ENCODE results near the gene GJB3.
"Not testable (repeated sequence)": the region's sequence is repeated elsewhere in the genome, so short reads cannot be mapped to it uniquely, and the experiment has no call there.

The GJB3 gene

DNA sequence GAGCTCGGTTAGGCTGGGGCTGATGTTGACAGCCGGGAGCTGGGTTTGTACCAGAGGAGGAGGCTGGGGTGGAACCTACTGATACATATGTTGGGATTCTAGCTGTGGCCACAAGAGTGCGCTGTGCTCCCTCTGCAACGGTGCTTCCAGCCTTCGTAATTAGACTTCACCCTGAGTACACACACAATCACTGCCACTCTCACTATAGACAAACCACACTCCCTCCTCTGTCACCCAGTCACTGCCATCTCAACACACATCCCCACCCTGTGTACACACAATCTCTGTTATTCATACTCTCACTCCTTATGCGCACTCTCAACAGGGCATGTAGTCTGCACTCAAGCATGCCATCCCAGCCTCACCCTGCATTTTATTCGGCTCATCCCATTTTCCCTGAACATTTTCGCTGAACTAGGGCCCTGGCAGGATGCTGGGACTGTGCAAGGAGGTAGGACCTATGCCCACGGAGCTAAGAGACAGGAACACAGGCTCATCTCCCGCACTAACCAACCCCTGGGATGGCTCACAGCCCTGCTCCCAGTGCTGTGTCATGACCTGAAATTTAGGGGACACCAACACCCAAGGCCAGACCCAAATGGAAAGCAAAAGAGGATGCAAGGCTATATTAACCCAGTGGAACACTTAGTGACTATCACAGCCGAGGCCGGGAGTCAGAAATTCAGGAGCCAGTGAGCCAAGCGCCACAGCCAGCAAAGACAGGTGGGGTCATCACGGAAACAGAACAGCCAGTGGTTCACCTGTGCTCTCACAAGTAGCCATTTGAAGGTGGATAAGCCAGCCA lies 5.7 kb downstream of the GJB3 start:
- DNase-seq, result peak; percentile 71

DNA sequence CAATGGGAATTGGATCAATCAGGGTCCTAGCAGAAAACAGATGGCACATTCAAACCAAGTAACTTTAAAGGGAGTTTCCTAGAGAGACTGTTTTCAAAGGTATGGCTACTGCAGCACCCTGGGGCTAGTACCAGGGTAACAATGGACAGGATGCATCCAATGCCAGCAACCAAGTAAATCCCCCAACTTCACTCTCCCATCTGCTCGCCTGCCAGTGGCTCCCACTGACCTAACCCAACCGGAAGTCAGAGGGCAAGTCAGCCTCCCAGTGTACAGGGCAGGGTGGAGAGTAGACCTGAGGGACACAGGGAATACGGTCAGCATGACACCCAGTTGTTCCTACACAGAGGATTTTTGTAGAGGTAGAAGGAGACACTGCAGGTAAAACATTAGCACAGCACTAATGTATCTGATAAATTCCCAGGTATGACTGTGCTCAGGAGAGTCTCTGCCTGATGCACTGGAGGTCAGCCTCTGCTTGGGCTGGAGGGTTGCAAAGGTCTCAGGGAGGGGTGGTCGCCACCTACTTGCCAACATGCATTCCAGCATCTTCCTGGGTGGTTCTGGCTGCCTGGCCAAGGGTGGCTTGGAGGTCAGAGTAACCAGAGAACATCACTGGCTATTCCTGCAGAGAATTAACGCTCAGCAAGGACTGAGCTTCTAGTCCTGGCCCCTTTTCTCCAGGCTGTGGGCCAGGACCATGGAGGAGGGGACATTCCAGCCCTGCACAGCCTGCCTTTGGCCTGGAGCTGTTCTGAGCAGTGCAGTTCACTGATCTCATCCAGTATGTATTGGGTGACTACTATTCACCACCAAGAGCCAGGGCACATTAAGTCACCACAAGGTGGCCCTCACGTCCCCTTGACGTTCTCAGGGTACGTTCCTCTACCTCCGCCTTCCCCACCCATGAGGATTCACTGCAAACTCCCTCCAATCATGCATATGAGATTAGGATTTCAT lies 6.7 kb downstream of the GJB3 start:
- no peak for DNase-seq

DNA sequence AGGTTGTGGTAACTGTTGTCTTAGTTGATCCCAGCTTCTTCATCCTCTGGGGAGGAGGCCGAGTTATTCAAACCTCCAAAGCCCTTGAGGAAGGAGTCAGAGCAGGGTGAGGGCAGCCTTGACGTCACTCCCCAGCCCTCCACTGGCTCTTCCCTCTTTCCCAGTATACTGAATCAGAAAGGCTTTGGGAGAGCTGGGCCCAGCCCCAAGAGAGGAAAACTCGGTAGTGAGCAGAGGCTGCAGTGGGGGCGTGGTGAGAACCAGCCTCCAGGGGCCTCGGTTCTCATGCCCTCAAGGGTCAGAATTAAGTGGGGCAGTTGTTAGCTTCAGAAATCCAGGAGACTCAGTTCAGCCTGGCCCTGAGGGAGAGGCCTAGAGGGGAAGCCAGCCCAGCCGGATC lies 10.0 kb downstream of the GJB3 start:
- DNase-seq, result no peak

DNA sequence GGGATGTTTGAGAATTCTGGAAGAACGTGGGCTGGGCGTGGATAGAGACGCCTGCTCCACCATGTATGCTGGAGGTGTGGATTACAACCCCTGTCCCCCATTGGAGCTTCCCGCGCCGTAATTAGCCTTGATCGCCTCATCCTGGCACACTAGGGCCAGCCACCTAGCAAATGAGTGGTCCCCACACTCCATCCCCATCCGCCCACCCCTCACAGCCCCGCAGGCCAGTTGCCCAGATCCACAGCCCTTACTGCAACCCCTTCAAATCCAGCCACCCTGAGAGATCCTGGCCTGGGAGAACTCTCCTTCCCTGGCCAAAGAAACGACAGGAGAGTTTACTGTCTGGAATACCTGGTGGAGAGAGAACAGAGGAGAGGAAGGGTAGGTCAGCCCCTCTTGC lies 11.4 kb downstream of the GJB3 start:
- DNase-seq, result no peak

DNA sequence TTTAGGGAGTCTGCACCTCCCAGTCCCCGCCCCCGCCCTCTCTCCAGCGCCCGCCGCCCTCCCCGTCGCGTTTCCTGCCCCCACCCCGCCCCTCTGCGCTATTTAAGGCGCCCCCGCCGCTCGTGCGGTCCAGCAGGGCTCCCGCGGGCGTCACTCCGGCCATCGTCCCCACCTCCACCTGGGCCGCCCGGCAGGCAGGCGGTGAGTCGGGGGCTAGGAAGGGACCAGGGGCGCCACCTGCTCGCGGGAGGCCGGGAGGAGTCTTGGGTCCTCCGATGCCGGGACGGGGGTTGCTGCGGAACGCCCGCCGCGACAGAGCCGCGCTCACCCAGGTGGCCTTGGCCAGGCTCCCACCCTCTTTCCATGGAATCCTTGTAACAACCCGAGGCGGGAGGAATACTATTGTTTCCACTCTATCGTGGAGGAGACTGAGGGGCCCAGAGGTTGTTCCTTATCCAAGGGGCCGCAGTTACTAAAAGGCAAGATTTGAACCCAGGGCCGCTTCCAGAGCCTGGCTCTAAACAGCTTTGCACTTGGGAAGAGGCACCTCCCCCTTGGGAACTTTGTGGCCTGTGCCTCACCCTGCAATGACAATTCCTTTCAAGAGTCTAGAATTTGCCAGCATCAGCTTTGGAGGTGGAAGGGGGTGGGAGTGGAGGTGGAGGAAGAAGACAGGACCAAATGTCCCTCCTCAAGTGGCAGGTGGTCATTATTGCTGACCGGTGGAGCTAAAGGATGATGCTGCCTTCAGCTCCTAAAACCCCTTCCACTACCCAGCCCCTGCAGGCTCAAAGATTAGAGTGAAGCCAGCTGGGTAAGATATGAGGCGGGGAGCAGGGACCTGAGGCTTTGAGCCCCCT lies 12.1 kb downstream of the GJB3 start, which contains the start of gene GJA4:
Gene GJA4 (plus strand): TSS at position 132 of the 860 bp plus-strand sequence. CDS start 1,215 bp downstream, outside the sequence.
- DNase-seq, result no peak

DNA sequence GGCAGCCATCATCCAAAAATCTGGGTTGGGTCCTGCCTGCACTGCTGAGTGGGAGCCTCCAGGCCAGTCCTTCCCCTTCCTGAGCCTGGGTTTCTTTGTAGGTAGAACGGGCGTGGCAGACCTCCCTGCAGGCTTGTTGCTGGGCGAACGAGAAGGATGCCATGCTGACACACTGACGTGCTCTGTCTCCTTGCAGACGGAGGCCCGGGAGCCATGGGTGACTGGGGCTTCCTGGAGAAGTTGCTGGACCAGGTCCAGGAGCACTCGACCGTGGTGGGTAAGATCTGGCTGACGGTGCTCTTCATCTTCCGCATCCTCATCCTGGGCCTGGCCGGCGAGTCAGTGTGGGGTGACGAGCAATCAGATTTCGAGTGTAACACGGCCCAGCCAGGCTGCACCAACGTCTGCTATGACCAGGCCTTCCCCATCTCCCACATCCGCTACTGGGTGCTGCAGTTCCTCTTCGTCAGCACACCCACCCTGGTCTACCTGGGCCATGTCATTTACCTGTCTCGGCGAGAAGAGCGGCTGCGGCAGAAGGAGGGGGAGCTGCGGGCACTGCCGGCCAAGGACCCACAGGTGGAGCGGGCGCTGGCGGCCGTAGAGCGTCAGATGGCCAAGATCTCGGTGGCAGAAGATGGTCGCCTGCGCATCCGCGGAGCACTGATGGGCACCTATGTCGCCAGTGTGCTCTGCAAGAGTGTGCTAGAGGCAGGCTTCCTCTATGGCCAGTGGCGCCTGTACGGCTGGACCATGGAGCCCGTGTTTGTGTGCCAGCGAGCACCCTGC lies 13.2 kb downstream of the GJB3 start:
- DNase-seq, result no peak

DNA sequence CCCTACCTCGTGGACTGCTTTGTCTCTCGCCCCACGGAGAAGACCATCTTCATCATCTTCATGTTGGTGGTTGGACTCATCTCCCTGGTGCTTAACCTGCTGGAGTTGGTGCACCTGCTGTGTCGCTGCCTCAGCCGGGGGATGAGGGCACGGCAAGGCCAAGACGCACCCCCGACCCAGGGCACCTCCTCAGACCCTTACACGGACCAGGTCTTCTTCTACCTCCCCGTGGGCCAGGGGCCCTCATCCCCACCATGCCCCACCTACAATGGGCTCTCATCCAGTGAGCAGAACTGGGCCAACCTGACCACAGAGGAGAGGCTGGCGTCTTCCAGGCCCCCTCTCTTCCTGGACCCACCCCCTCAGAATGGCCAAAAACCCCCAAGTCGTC lies 13.8 kb downstream of the GJB3 start:
- DNase-seq, result no peak

DNA sequence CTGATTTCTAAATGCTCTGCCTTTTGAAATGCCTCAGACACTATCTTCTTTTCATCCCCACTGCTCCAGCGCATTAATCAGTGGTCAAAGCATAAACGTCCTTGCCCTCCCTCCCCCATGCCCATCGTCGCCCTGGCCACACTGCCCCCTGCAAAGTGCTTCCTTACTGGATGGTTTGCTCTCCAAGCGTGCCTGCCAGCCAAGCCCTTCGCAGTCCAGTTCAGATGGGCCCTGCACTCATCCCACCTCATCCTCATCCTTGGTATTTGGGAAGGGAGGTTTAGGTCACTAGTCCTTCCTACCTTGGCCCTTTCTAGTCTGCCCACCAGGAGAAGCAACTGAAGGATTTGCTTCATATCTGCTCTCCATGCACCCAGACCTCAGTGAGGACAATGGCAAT lies 14.9 kb downstream of the GJB3 start:
- DNase-seq, result no peak

DNA sequence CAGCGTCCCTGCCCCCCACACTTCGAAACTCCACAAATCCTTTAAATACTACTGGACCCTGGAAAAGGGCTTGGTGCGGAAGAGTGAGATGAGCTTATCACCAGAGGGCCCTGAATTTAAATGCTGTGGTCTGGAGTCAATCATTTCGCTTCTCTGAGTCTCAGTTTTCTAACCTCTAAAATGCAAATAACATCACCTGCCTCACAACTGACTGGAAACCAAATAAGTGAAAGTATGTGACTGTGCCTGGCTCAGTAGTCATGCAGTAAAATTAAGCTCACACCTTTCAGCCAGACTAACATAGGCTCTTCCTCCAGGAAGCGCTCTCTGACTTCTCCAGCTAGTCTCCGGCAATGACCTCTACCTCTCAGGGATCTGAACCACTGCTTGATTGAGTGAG lies 16.0 kb downstream of the GJB3 start:
- DNase-seq, result no peak

DNA sequence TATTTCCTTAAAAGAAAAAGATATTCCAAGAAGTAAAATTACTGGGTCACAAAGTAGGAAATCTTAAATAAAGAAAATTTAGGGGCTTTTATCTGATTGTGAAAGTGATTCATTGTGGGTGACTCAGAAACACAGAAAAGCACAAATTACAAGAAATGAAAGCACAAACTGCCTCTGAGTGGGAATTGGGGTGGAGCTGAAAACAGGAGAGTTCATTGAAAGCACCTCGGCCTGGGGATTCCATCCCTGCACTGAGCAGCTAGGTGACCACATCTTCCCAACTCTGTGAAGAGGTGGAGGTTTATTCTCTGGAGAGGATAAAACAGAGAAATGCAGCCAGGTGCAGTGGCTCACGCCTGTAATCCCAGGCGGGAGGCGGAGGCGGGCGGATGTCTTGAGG lies 19.2 kb downstream of the GJB3 start:
- peak; percentile 41 for DNase-seq

DNA sequence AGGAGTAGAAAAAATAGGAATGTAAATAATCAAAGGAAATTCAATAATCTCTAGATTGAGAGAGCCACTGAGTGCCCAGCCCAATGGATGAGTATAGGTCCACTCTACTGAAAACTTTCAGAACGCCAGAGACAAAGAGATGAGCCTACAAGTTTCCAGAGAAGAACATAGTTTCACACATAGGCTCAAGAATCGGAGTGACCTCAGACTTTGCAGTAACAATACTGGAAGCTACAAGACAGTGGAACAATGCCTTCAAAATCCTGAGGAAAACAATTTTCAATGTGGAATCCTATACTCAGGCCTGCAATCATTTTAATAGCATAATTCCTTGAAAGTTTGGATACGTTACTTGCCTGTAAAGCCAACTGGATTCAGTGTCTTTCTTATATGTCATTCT lies 22.8 kb downstream of the GJB3 start:
- no peak for DNase-seq

DNA sequence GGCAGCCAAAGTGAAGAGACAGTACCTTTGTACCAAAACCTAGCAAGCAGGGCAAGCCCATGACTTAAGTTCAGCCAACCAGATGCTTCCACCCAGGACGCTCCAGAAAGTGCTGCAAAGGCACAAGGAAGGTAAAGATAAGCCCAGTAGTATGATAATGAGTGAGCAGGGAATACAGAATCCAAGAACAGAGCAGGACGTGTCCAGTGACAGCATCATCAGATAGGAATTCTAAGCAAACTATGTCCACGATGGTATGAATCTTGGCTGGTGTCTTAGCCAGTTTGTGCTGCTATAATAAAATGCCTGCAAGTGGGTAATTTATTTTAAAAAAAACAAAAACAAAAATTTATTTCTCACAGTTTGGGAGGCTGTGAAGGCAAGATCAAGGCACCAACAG lies 25.4 kb downstream of the GJB3 start:
- DNase-seq, result no peak

DNA sequence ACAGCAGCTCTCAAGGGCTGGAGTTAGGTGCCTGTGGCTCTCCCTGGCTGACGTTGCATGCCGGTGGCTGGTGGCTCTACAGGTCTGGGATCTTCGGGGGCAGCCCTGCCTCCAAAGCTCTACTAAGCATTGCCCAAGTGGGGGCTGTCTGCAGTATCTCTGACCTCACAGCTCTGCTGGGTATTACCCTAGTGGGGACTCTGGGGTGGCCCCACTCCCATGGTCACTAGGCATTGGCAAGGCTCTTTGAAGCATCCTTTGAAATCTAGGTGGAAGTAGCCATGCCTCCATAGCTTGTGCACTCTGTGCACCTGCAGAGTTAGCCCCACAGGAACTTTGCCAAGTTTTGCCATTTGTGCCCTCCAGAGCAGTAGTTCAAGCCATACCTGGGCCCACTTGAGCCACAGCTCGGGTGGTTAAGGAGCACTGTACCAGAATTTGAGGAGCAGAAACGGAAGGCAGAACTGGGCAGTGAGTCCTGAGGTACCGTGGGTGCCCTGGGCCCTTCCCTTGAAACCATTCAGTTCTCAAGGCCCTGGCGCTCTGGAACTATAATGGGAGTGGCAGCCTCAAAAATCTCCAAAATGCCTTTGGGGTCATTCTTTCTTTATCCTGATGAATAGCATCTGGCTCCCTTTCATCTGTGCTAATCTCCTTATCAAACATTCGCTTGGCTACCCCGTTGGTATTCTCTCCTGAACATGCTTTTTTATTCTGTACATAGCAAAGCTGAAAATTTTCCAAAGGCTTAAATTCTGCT lies 27.2 kb downstream of the GJB3 start:
- DNase-seq, result no peak

DNA sequence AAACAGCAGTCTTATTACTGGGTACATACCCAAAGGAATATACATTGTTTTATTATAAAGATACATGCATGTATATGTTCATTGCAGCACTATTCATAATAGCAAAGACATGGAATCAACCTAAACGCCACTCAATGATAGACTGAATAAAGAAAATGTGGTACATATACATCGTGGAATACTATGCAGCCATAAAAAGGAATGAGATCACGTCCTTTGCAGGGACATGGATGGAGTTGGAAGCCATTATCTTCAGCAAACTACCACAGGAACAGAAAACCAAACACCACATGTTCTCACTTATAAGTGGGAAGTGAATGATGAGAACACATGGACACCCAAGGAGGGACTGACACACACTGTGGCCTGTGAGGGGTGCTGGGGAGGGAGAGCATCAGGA lies 29.8 kb downstream of the GJB3 start:
- DNase-seq, result not testable (repeated sequence)

DNA sequence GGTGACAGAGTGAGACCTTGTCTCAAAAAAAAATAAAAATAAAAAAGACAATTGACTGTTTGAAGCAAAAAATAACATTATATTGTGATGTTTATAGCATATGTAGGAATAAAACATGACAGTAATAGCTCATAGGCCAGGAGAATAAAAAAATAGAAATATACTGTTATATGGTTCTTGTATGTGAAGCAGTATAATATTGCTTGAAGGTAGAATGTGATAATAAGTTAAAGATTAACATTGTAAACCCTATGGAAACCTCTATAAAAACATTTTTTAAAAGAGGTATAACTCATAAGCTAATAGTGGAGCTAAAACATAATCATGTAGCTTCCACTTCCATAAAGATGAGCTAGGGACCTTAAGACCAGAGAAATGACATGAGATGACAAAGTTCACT lies 35.3 kb downstream of the GJB3 start:
- DNase-seq, result no peak

DNA sequence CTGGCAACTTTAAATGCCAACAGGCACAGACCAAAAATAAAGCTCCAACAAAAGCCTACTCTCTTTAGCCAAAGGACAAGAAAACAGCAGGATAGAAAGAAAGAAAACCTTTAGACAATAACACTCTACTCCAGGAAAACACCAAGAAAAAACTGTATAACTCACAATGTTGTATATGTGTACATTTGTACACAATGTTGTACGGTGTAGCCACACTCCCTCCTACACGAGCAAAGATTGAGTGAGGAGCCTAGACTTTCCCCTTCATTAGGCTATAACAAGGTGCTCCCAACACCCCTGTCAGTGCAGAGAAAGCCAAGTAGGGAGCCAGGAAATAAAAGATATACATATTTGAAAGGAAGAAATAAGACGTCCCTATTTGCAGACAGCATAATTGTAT lies 35.8 kb downstream of the GJB3 start:
- no peak for DNase-seq

DNA sequence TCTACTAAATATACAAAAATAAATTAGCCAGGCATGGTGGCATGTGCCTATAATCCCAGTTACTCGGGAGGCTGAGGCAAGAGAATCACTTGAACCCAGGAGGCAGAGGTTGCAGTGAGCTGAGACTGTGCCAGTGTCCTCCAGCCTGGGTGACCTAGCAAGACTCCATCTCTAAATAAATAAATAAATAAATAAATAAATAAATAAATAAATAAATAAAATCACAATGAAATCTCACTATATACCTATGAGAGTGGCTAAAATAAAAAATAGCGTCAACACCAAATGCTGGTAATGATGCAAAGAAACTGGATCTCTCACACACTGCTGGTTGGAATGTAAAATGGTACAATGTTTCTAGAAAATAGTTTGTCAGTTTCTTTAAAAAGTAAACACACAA lies 37.8 kb downstream of the GJB3 start:
- not testable (repeated sequence) for DNase-seq

DNA sequence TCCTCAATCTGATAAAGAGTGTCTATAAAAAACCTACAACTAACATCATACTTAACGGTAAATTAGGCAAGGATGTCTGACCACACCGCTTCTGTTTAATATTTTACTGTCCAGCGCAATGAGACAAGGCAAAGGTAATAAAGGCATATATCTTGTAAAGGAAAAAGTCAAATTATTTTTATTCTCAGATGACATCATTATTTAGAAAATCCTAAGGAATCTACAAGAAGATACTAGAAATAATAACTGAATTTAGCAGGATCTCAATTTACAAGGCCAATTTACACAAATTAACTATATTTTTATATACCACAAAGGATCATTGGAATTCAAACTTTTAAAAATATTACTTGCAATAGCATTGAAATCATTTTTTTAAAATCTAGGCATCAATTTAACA lies 41.2 kb downstream of the GJB3 start:
- no peak for DNase-seq

DNA sequence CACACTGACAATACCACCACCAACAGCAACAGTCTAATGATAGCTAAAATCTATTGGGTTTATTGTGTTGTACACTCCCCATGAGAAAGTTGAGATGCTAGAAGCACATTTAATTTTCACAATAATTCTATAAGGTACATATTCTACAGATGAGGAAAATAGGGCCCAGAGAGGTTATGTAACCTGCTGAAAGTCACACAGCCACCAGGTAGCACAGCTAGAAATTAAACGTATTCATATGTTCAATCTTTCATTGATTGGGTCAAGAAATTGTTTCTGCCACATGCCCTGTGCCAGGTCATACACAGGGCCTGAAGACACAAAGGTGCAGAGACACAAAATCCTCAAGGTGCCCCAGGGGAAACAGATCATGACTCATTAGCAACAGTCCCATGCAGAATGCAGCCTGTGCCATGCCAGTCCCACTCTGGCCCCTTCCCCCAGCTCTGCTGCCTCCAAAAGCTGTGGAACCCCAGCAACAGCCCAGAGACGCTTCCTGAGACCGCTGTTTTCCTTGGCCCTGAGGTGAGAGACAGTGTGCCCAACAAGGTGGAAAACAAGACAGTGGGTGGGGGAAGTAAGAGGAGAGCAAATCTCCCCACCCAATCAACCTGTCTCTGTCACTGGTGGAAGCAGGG lies 43.9 kb downstream of the GJB3 start:
- DNase-seq, result no peak

DNA sequence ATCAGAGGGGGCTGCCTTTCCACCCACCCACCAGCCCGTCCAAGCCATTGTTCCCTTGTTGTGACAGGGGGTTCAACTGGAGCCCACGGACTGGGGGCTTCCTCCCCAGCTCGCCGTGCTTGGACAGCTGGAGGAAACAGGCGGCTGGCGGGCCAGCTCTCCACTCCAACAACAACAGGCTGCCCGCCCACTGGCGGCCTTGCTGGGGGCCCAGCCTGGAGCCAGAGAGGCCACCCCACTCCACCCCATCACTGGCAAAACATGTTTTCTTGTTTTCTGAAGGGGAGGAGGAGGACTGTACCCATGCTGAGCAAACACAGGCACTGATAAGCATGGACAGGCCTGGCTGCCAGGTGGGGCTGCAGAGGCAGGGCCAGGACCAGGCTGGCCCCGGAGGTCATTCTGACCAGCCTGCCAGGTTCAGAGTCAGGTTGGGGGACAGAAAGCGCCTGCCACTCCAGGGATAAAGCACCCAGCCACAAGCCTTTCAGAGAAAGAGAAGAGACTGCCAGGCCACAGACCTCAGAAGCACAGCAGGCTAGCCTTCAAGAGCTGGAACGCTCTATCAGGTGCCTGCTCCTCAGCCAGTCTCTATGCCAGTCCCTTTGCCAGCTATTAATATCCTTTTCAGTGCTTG lies 44.6 kb downstream of the GJB3 start:
- no peak for DNase-seq

Measured in activated CD4-positive, alpha-beta T cell treated with anti-CD3 and anti-CD28 coated beads, Interleukin-2, amount 50 U/mL, for 16 hours (primary cell).